ENCODE results near the gene ERC2.

The ERC2 gene

GRCh38 chr3:56124546-56124945 lies 343.7 kb downstream of the ERC2 start:
- no peak overlapping the region for H3K4me3 ChIP-seq (ENCODE audit: low read depth, low read length)
- H3K9me3 ChIP-seq (ENCODE audit: control insufficient read depth, insufficient read depth, low read depth, low read length): no peaks in the 10 kb centered on the region
- CTCF ChIA-PET: interaction anchor here (0.6 to 0.7 kb wide), 2 partner anchors 24 to 56 kb away, joined by 3 read pairs; no protein-coding TSS in a partner anchor
- POLR2A ChIA-PET: no interaction called here
- H3K36me3 ChIP-seq (ENCODE audit: control insufficient read depth in 2 of 2, insufficient read depth in 1 of 2, low read length in 2 of 2): no peaks in the 10 kb centered on the region
- H3K27ac ChIP-seq (ENCODE audit: extremely low read depth, low read depth, low read length): no peak overlapping the region
- no peaks in the 10 kb centered on the region; the same call in 1 of the 2 replicates for H3K4me1 ChIP-seq (ENCODE audit: control insufficient read depth, insufficient read depth, low read length)
- TF ChIP-seq ZNF830 (tag by site-specific recombination; IDR thresholded peaks at IDR 0.05; ENCODE audit: low read depth) (no peak), ZNF221 (tag by site-specific recombination; IDR thresholded peaks at IDR 0.05; ENCODE audit: borderline replicate concordance) (no peak), SCRT2 (tag by site-specific recombination; IDR thresholded peaks at IDR 0.05) (0 out of 2 replicates have a peak, but pooled peaks have one; percentile 45), SP7 (tag by site-specific recombination; IDR thresholded peaks at IDR 0.05) (no peak)

GRCh38 chr3:56123487-56123886 lies 344.8 kb downstream of the ERC2 start:
- Histone ChIP-seq H3K36me3 (ENCODE audit: control insufficient read depth in 2 of 2, insufficient read depth in 1 of 2, low read length in 2 of 2) (no peaks in the 10 kb centered on the region), H3K4me3 (ENCODE audit: low read depth, low read length) (no peak overlapping the region), H3K4me1 (ENCODE audit: control insufficient read depth, insufficient read depth, low read length) (no peaks in the 10 kb centered on the region; the same call in 1 of the 2 replicates), H3K9me3 (ENCODE audit: control insufficient read depth, insufficient read depth, low read depth, low read length) (no peaks in the 10 kb centered on the region), H3K27ac (ENCODE audit: extremely low read depth, low read depth, low read length) (no peak overlapping the region)
- ChIA-PET CTCF (no interaction called here), POLR2A (no interaction called here)
- TF ChIP-seq, protein P1, sequence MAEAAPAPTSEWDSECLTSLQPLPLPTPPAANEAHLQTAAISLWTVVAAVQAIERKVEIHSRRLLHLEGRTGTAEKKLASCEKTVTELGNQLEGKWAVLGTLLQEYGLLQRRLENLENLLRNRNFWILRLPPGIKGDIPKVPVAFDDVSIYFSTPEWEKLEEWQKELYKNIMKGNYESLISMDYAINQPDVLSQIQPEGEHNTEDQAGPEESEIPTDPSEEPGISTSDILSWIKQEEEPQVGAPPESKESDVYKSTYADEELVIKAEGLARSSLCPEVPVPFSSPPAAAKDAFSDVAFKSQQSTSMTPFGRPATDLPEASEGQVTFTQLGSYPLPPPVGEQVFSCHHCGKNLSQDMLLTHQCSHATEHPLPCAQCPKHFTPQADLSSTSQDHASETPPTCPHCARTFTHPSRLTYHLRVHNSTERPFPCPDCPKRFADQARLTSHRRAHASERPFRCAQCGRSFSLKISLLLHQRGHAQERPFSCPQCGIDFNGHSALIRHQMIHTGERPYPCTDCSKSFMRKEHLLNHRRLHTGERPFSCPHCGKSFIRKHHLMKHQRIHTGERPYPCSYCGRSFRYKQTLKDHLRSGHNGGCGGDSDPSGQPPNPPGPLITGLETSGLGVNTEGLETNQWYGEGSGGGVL (tag by site-specific recombination; IDR thresholded peaks at IDR 0.05): no peak
- TF ChIP-seq ZNF830 (tag by site-specific recombination; IDR thresholded peaks at IDR 0.05; ENCODE audit: low read depth) (no peak), OSR2 (tag by site-specific recombination; IDR thresholded peaks at IDR 0.05) (no peak), ZNF202 (tag by site-specific recombination; IDR thresholded peaks at IDR 0.05; ENCODE audit: borderline replicate concordance) (no peak), ZSCAN30 (tag by site-specific recombination; IDR thresholded peaks at IDR 0.05) (no peak), ZFP37 (tag by site-specific recombination; IDR thresholded peaks at IDR 0.05) (no peak), ZNF335 (tag by site-specific recombination; conservative IDR thresholded peaks at IDR 0.05) (no peak), ZNF239 (tag by site-specific recombination; IDR thresholded peaks at IDR 0.05) (no peak), ELK4 (IDR thresholded peaks at IDR 0.05; ENCODE audit: borderline replicate concordance, low read depth, low read length) (no peak), KLF10 (tag by site-specific recombination; IDR thresholded peaks at IDR 0.05) (no peak), HOXD13 (CRISPR knock-in tag; IDR thresholded peaks at IDR 0.05; ENCODE audit: borderline replicate concordance) (no peak), GLIS2 (tag by site-specific recombination; IDR thresholded peaks at IDR 0.05) (no peak)

DNA sequence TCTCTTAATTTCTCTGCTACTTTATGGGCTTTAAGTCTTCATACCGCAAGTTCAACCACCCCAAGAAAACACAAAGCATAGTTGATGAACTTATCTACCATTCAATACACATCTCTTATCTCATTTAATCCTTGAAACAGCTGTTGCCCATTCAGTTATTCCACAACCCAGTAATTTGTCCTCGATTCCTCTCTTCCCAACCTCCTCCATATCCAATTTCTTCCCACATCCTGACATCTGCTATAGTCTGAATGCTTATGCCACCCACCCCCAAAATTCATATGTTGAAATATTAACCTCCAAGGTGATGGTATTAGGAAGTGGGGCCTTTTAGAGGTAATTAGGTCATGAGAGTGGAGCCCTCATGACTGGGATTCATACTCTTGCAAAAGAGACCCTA lies 345.4 kb downstream of the ERC2 start:
- Histone ChIP-seq H3K27ac (ENCODE audit: extremely low read depth, low read depth, low read length) (no peak overlapping the region), H3K36me3 (ENCODE audit: control insufficient read depth in 2 of 2, insufficient read depth in 1 of 2, low read length in 2 of 2) (no peaks in the 10 kb centered on the region), H3K9me3 (ENCODE audit: control insufficient read depth, insufficient read depth, low read depth, low read length) (no peaks in the 10 kb centered on the region), H3K4me1 (ENCODE audit: control insufficient read depth, insufficient read depth, low read length) (no peaks in the 10 kb centered on the region; the same call in 1 of the 2 replicates), H3K4me3 (ENCODE audit: low read depth, low read length) (no peak overlapping the region)
- ChIA-PET CTCF (no interaction called here), POLR2A (interaction anchor here (0.6 kb wide), 1 partner anchor 136 kb away, joined by 3 read pairs; no protein-coding TSS in a partner anchor)
- TF ChIP-seq ZNF18 (tag by site-specific recombination; IDR thresholded peaks at IDR 0.05) (no peak), ZNF350 (tag by site-specific recombination; IDR thresholded peaks at IDR 0.05) (no peak), SP7 (tag by site-specific recombination; IDR thresholded peaks at IDR 0.05) (no peak), ZNF169 (tag by site-specific recombination; IDR thresholded peaks at IDR 0.05) (no peak), ZNF830 (tag by site-specific recombination; IDR thresholded peaks at IDR 0.05; ENCODE audit: low read depth) (no peak), ZNF747 (tag by site-specific recombination; IDR thresholded peaks at IDR 0.05) (no peak), ZNF133 (tag by site-specific recombination; IDR thresholded peaks at IDR 0.05) (no peak), ZNF777 (tag by site-specific recombination; IDR thresholded peaks at IDR 0.05; ENCODE audit: borderline replicate concordance) (no peak), PATZ1 (tag by site-specific recombination; IDR thresholded peaks at IDR 0.05) (no peak), ZNF391 (tag by site-specific recombination; IDR thresholded peaks at IDR 0.05; ENCODE audit: borderline replicate concordance, low read depth) (no peak), ZNF433 (tag by site-specific recombination; IDR thresholded peaks at IDR 0.05; ENCODE audit: low read depth) (no peak)

Measured in HEK293 (cell line).